ENCODE measurements around the gene ARHGEF17. TPM values are rescaled to one million over a fixed set of nuclear protein-coding genes. Genes with fewer than 3 reads are reported as not detected.

ARHGEF17 gene
- total RNA-seq, 1 donor from 2014 or later: 19.3 TPM

- peaks cover 5 to 17% (median 10%) of the 10 kb centered on the region in 3 donors for H3K36me3 ChIP-seq (ENCODE audit: control insufficient read depth in 3 of 3, insufficient read depth in 3 of 3, low read length in 3 of 3)
- no peak overlapping the region for H3K4me3 ChIP-seq (ENCODE audit: low read length in 3 of 3)
- H3K9me3 ChIP-seq (ENCODE audit: control insufficient read depth in 3 of 3, low read length in 3 of 3): no peaks in the 10 kb centered on the region
- peaks cover 13 to 22% (median 21%) of the 10 kb centered on the region in 3 donors for H3K4me1 ChIP-seq (ENCODE audit: control insufficient read depth in 3 of 3, insufficient read depth in 3 of 3, low read length in 3 of 3)
- no peak overlapping the region for H3K9ac ChIP-seq (ENCODE audit: low read depth in 1 of 3, low read length in 3 of 3)
- H3K27me3 ChIP-seq (ENCODE audit: control insufficient read depth in 3 of 3, insufficient read depth in 3 of 3, low read length in 3 of 3): no peaks in the 10 kb centered on the region
- no peak overlapping the region for H3K27ac ChIP-seq (ENCODE audit: low read depth, low read length)
Observed at GRCh38 chr11:73401924-73402833, 94.1 kb downstream of the ARHGEF17 start.

- Histone ChIP-seq H3K36me3 (ENCODE audit: control insufficient read depth in 3 of 3, insufficient read depth in 3 of 3, low read length in 3 of 3) (peaks cover 9 to 18% (median 14%) of the 10 kb centered on the region in 3 donors), H3K27me3 (ENCODE audit: control insufficient read depth in 3 of 3, insufficient read depth in 3 of 3, low read length in 3 of 3) (no peaks in the 10 kb centered on the region), H3K9me3 (ENCODE audit: control insufficient read depth in 3 of 3, low read length in 3 of 3) (no peaks in the 10 kb centered on the region), H3K27ac (ENCODE audit: low read depth, low read length) (no peak overlapping the region), H3K4me1 (ENCODE audit: control insufficient read depth in 3 of 3, insufficient read depth in 3 of 3, low read length in 3 of 3) (peaks cover 12 to 20% (median 17%) of the 10 kb centered on the region in 3 donors), H3K4me3 (ENCODE audit: low read length in 3 of 3) (no peak overlapping the region), H3K9ac (ENCODE audit: low read depth in 1 of 3, low read length in 3 of 3) (no peak overlapping the region)
Observed at GRCh38 chr11:73402834-73403185, 94.7 kb downstream of the ARHGEF17 start.

- peaks cover 9 to 22% (median 14%) of the 10 kb centered on the region in 3 donors for H3K36me3 ChIP-seq (ENCODE audit: control insufficient read depth in 3 of 3, insufficient read depth in 3 of 3, low read length in 3 of 3)
- H3K27ac ChIP-seq (ENCODE audit: low read depth, low read length): peak overlapping the region; percentile 47
- H3K27me3 ChIP-seq (ENCODE audit: control insufficient read depth in 3 of 3, insufficient read depth in 3 of 3, low read length in 3 of 3): no peaks in the 10 kb centered on the region
- no peak overlapping the region for H3K9ac ChIP-seq (ENCODE audit: low read depth in 1 of 3, low read length in 3 of 3)
- no peak overlapping the region for H3K4me3 ChIP-seq (ENCODE audit: low read length in 3 of 3)
- peaks cover 10 to 17% (median 10%) of the 10 kb centered on the region in 3 donors for H3K4me1 ChIP-seq (ENCODE audit: control insufficient read depth in 3 of 3, insufficient read depth in 3 of 3, low read length in 3 of 3)
- H3K9me3 ChIP-seq (ENCODE audit: control insufficient read depth in 3 of 3, low read length in 3 of 3): no peaks in the 10 kb centered on the region
Observed at GRCh38 chr11:73403541-73403940, 95.5 kb downstream of the ARHGEF17 start.

GRCh38 chr11:73404048-73404447 lies 96.0 kb downstream of the ARHGEF17 start:
- H3K4me1 ChIP-seq (ENCODE audit: control insufficient read depth in 3 of 3, insufficient read depth in 3 of 3, low read length in 3 of 3): peaks cover 5 to 12% (median 5%) of the 10 kb centered on the region in 3 donors
- H3K27me3 ChIP-seq (ENCODE audit: control insufficient read depth in 3 of 3, insufficient read depth in 3 of 3, low read length in 3 of 3): no peaks in the 10 kb centered on the region
- peaks cover 11 to 25% (median 18%) of the 10 kb centered on the region in 3 donors for H3K36me3 ChIP-seq (ENCODE audit: control insufficient read depth in 3 of 3, insufficient read depth in 3 of 3, low read length in 3 of 3)
- no peak overlapping the region for H3K4me3 ChIP-seq (ENCODE audit: low read length in 3 of 3)
- no peak overlapping the region for H3K9ac ChIP-seq (ENCODE audit: low read depth in 1 of 3, low read length in 3 of 3)
- peak overlapping the region; percentile 47 for H3K27ac ChIP-seq (ENCODE audit: low read depth, low read length)
- H3K9me3 ChIP-seq (ENCODE audit: control insufficient read depth in 3 of 3, low read length in 3 of 3): no peaks in the 10 kb centered on the region

GRCh38 chr11:73404506-73405145 lies 96.5 kb downstream of the ARHGEF17 start:
- no peak overlapping the region for H3K9ac ChIP-seq (ENCODE audit: low read depth in 1 of 3, low read length in 3 of 3)
- H3K9me3 ChIP-seq (ENCODE audit: control insufficient read depth in 3 of 3, low read length in 3 of 3): no peaks in the 10 kb centered on the region
- no peak overlapping the region for H3K27ac ChIP-seq (ENCODE audit: low read depth, low read length)
- H3K27me3 ChIP-seq (ENCODE audit: control insufficient read depth in 3 of 3, insufficient read depth in 3 of 3, low read length in 3 of 3): no peaks in the 10 kb centered on the region
- H3K4me1 ChIP-seq (ENCODE audit: control insufficient read depth in 3 of 3, insufficient read depth in 3 of 3, low read length in 3 of 3): peaks cover 0 to 10% (median 4%) of the 10 kb centered on the region in 3 donors
- peaks cover 17 to 31% (median 24%) of the 10 kb centered on the region in 3 donors for H3K36me3 ChIP-seq (ENCODE audit: control insufficient read depth in 3 of 3, insufficient read depth in 3 of 3, low read length in 3 of 3)
- no peak overlapping the region for H3K4me3 ChIP-seq (ENCODE audit: low read length in 3 of 3)

GRCh38 chr11:73405146-73405510 lies 97.1 kb downstream of the ARHGEF17 start:
- H3K9me3 ChIP-seq (ENCODE audit: control insufficient read depth in 3 of 3, low read length in 3 of 3): no peaks in the 10 kb centered on the region
- H3K27me3 ChIP-seq (ENCODE audit: control insufficient read depth in 3 of 3, insufficient read depth in 3 of 3, low read length in 3 of 3): no peaks in the 10 kb centered on the region
- H3K4me1 ChIP-seq (ENCODE audit: control insufficient read depth in 3 of 3, insufficient read depth in 3 of 3, low read length in 3 of 3): peaks cover 0 to 10% (median 4%) of the 10 kb centered on the region in 3 donors
- peaks cover 17 to 31% (median 24%) of the 10 kb centered on the region in 3 donors for H3K36me3 ChIP-seq (ENCODE audit: control insufficient read depth in 3 of 3, insufficient read depth in 3 of 3, low read length in 3 of 3)
- no peak overlapping the region for H3K4me3 ChIP-seq (ENCODE audit: low read length in 3 of 3)
- no peak overlapping the region for H3K27ac ChIP-seq (ENCODE audit: low read depth, low read length)
- no peak overlapping the region for H3K9ac ChIP-seq (ENCODE audit: low read depth in 1 of 3, low read length in 3 of 3)

GRCh38 chr11:73406131-73406530 lies 98.1 kb downstream of the ARHGEF17 start:
- H3K9me3 ChIP-seq (ENCODE audit: control insufficient read depth in 3 of 3, low read length in 3 of 3): no peaks in the 10 kb centered on the region
- no peak overlapping the region for H3K27ac ChIP-seq (ENCODE audit: low read depth, low read length)
- H3K27me3 ChIP-seq (ENCODE audit: control insufficient read depth in 3 of 3, insufficient read depth in 3 of 3, low read length in 3 of 3): no peaks in the 10 kb centered on the region
- H3K36me3 ChIP-seq (ENCODE audit: control insufficient read depth in 3 of 3, insufficient read depth in 3 of 3, low read length in 3 of 3): peaks cover 19 to 36% (median 24%) of the 10 kb centered on the region in 3 donors
- H3K4me3 ChIP-seq (ENCODE audit: low read length in 3 of 3): no peak overlapping the region
- H3K9ac ChIP-seq (ENCODE audit: low read depth in 1 of 3, low read length in 3 of 3): no peak overlapping the region
- peaks cover 0 to 10% (median 4%) of the 10 kb centered on the region in 3 donors for H3K4me1 ChIP-seq (ENCODE audit: control insufficient read depth in 3 of 3, insufficient read depth in 3 of 3, low read length in 3 of 3)

GRCh38 chr11:73406619-73407018 lies 98.5 kb downstream of the ARHGEF17 start:
- no peaks in the 10 kb centered on the region for H3K9me3 ChIP-seq (ENCODE audit: control insufficient read depth in 3 of 3, low read length in 3 of 3)
- H3K27ac ChIP-seq (ENCODE audit: low read depth, low read length): no peak overlapping the region
- H3K4me1 ChIP-seq (ENCODE audit: control insufficient read depth in 3 of 3, insufficient read depth in 3 of 3, low read length in 3 of 3): peaks cover 0 to 10% (median 4%) of the 10 kb centered on the region in 3 donors
- H3K9ac ChIP-seq (ENCODE audit: low read depth in 1 of 3, low read length in 3 of 3): no peak overlapping the region
- no peaks in the 10 kb centered on the region for H3K27me3 ChIP-seq (ENCODE audit: control insufficient read depth in 3 of 3, insufficient read depth in 3 of 3, low read length in 3 of 3)
- peaks cover 19 to 37% (median 24%) of the 10 kb centered on the region in 3 donors for H3K36me3 ChIP-seq (ENCODE audit: control insufficient read depth in 3 of 3, insufficient read depth in 3 of 3, low read length in 3 of 3)
- H3K4me3 ChIP-seq (ENCODE audit: low read length in 3 of 3): no peak overlapping the region

- Histone ChIP-seq H3K9me3 (ENCODE audit: control insufficient read depth in 3 of 3, low read length in 3 of 3) (no peaks in the 10 kb centered on the region), H3K36me3 (ENCODE audit: control insufficient read depth in 3 of 3, insufficient read depth in 3 of 3, low read length in 3 of 3) (peaks cover 17 to 30% (median 24%) of the 10 kb centered on the region in 3 donors), H3K4me3 (ENCODE audit: low read length in 3 of 3) (no peak overlapping the region), H3K27me3 (ENCODE audit: control insufficient read depth in 3 of 3, insufficient read depth in 3 of 3, low read length in 3 of 3) (no peaks in the 10 kb centered on the region), H3K4me1 (ENCODE audit: control insufficient read depth in 3 of 3, insufficient read depth in 3 of 3, low read length in 3 of 3) (peaks cover 3 to 10% (median 7%) of the 10 kb centered on the region in 3 donors), H3K9ac (ENCODE audit: low read depth in 1 of 3, low read length in 3 of 3) (no peak overlapping the region), H3K27ac (ENCODE audit: low read depth, low read length) (no peak overlapping the region)
Observed at GRCh38 chr11:73409431-73409830, 101.4 kb downstream of the ARHGEF17 start.

- no peak overlapping the region for H3K27ac ChIP-seq (ENCODE audit: low read depth, low read length)
- no peaks in the 10 kb centered on the region for H3K9me3 ChIP-seq (ENCODE audit: control insufficient read depth in 3 of 3, low read length in 3 of 3)
- H3K36me3 ChIP-seq (ENCODE audit: control insufficient read depth in 3 of 3, insufficient read depth in 3 of 3, low read length in 3 of 3): peaks cover 16 to 26% (median 17%) of the 10 kb centered on the region in 3 donors
- peaks cover 15 to 18% (median 16%) of the 10 kb centered on the region in 3 donors for H3K4me1 ChIP-seq (ENCODE audit: control insufficient read depth in 3 of 3, insufficient read depth in 3 of 3, low read length in 3 of 3)
- no peaks in the 10 kb centered on the region for H3K27me3 ChIP-seq (ENCODE audit: control insufficient read depth in 3 of 3, insufficient read depth in 3 of 3, low read length in 3 of 3)
- H3K4me3 ChIP-seq (ENCODE audit: low read length in 3 of 3): no peak overlapping the region
- no peak overlapping the region for H3K9ac ChIP-seq (ENCODE audit: low read depth in 1 of 3, low read length in 3 of 3)
Observed at GRCh38 chr11:73410627-73411026, 102.6 kb downstream of the ARHGEF17 start.

Measured in skeletal muscle tissue (tissue), 4 donors.